Gastrocnemius medialis (tissue), 4 donors: ENCODE measurements around the gene TTL.

Experiments used
- CTCF ChIP-seq, 5 experiments: fragments of 450-650 bp in 3 of 5; fragments of 200-600 bp in 2 of 5; sonication (generic) in 2 of 5; IDR thresholded peaks in 4 of 5; conservative IDR thresholded peaks in 1 of 5; 1 replicate in 4 of 5; 2 replicates in 1 of 5; pipeline ENCODE4 v1.5.1; 2016 to 2019; ENCODE audit warnings: antibody characterized with exemption in 5 of 5, mild to moderate bottlenecking in 3 of 5, moderate library complexity in 3 of 5
- POLR2A ChIP-seq, 2 donors: fragments of 450-650 bp; IDR thresholded peaks; one replicate each; pipeline ENCODE4 v1.6.1; 2017; ENCODE audit warnings: antibody characterized with exemption in 2 of 2, mild to moderate bottlenecking in 2 of 2, moderate library complexity in 2 of 2

- no peak for TF ChIP-seq CTCF (IDR thresholded peaks at IDR 0.05 in 4 of 5, conservative IDR thresholded peaks at IDR 0.05 in 1 of 5)
- TF ChIP-seq POLR2A (IDR thresholded peaks at IDR 0.05), result no peak
These were observed 12.1 kb downstream of the TTL start for GRCh38 chr2:112493858-112494648.
